Gastroesophageal sphincter (tissue), 4 donors: ENCODE results near the gene ELMOD3. TPM values are rescaled to one million over a fixed set of nuclear protein-coding genes. Genes with fewer than 3 reads are reported as not detected.

Experiments
- ATAC-seq: fragments of 150-250 bp; one replicate; pipeline ENCODE4 v1.9.1; 2016; ENCODE audit warnings: mild to moderate bottlenecking, moderate library complexity
- H3K27ac ChIP-seq, 4 donors: fragments of 200-600 bp; sonication (generic) in 3 of 4; 1 replicate in 3 of 4; 2 replicates in 1 of 4; pipeline ENCODE4 v1.5.1; 2016 to 2019
- H3K27me3 ChIP-seq: fragments of 200-600 bp; sonication (generic); one replicate; pipeline ENCODE4 v1.5.1; 2019
- H3K36me3 ChIP-seq, 2 donors: fragments of 200-600 bp; sonication (generic); one replicate each; pipeline ENCODE4 v1.5.1; 2019; ENCODE audit warnings: control low read depth in 1 of 2
- H3K4me1 ChIP-seq, 3 donors: fragments of 200-600 bp; sonication (generic); 1 replicate in 2 of 3; 2 replicates in 1 of 3; pipeline ENCODE4 v1.5.1; 2016 to 2019; ENCODE audit warnings: control low read depth in 2 of 3
- H3K4me3 ChIP-seq, 2 donors: fragments of 200-600 bp; sonication (generic); one replicate each; pipeline ENCODE4 v1.5.1; 2019; ENCODE audit warnings: mild to moderate bottlenecking in 1 of 2, moderate library complexity in 1 of 2
- H3K9me3 ChIP-seq, 3 donors: fragments of 200-600 bp; sonication (generic); one replicate each; pipeline ENCODE4 v1.5.1; 2017 to 2019; ENCODE audit warnings: control low read depth in 2 of 3
- CTCF ChIP-seq, 4 experiments: fragments of 200-600 bp in 2 of 4; fragments of 450-650 bp in 2 of 4; sonication (generic) in 1 of 4; IDR thresholded peaks; one replicate each; pipeline ENCODE4 v1.5.1; 2017 to 2019; ENCODE audit warnings: antibody characterized with exemption in 4 of 4, mild to moderate bottlenecking in 2 of 4, moderate library complexity in 2 of 4
- EP300 ChIP-seq: sonication (generic); formaldehyde crosslinking; IDR thresholded peaks from one replicate; pipeline ENCODE4 v1.6.1; 2017; ENCODE audit warnings: antibody characterized with exemption, mild to moderate bottlenecking
- POLR2A ChIP-seq, 2 donors: fragments of 450-650 bp; IDR thresholded peaks; one replicate each; pipeline ENCODE4 v1.6.1; 2017; ENCODE audit warnings: antibody characterized with exemption in 2 of 2, mild to moderate bottlenecking in 2 of 2, moderate library complexity in 1 of 2
- POLR2AphosphoS5 ChIP-seq: sonication (generic); formaldehyde crosslinking; IDR thresholded peaks from one replicate; pipeline ENCODE4 v1.6.1; 2017; ENCODE audit warnings: antibody characterized with exemption
- WGBS, 2 donors: methylation state at CpG; one replicate each; pipeline ENCODE4 v1.1.5; 2018; ENCODE audit warnings: low coverage in 1 of 2; 5-methylcytosine and 5-hydroxymethylcytosine counted together
- total RNA-seq, 4 donors: library from RNA; depleted of rRNA; stranded (reverse); fragments of >200 nt; gene quantifications; one replicate each; pipeline ENCODE4 v1.1.0, GENCODE V29; 2016

Gene ELMOD3
- total RNA-seq, 4 donors from 2014 or later, result 12.4 to 25.8 (median 18.0) TPM

DNA sequence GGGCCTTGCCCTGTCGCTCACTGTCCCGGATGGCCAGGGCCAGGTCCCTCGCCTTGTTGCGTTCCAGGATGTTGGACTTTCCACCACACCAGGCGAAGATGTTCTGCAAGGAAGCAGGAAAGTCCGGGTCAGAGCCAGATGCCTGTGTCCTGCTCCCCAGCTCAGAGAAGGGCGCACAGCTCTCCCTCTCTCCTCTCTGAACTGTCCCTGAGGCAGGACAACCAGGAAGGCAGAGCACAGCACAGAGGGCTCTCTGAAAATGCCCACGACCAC lies 44.5 kb downstream of the ELMOD3 start:
- Histone ChIP-seq H3K4me3 (no peak overlapping the region), H3K9me3 (no peaks in the 10 kb centered on the region), H3K27me3 (no peaks in the 10 kb centered on the region), H3K27ac (no peak overlapping the region), H3K4me1 (peaks cover 0 to 35% (median 0%) of the 10 kb centered on the region in 3 donors), H3K36me3 (peaks cover 0 to 40% of the 10 kb centered on the region in 2 donors)
- no peak for ATAC-seq
- TF ChIP-seq POLR2AphosphoS5 (no peak), EP300 (no peak), CTCF (IDR thresholded peaks at IDR 0.05) (no peak), POLR2A (IDR thresholded peaks at IDR 0.05) (no peak)
- WGBS, 2 donors, result 100% methylated on average over 2 of the region's 8 CpGs; no CpG with 5 or more reads in 1 of the 2 donors

- H3K9me3 ChIP-seq, result no peaks in the 10 kb centered on the region
- WGBS, 2 donors, result 95 to 97% methylated on average over 5 to 8 of the region's 8 CpGs
- no peak for ATAC-seq
- H3K36me3 ChIP-seq, result peaks cover 0 to 31% of the 10 kb centered on the region in 2 donors
- no peaks in the 10 kb centered on the region for H3K27me3 ChIP-seq
- no peak for TF ChIP-seq EP300
- TF ChIP-seq POLR2AphosphoS5, result no peak
- no peak for TF ChIP-seq CTCF (IDR thresholded peaks at IDR 0.05)
- no peak for TF ChIP-seq POLR2A (IDR thresholded peaks at IDR 0.05)
- peaks cover 0 to 30% (median 0%) of the 10 kb centered on the region in 3 donors for H3K4me1 ChIP-seq
- H3K4me3 ChIP-seq, result no peak overlapping the region
- H3K27ac ChIP-seq, result no peak overlapping the region
Observed at GRCh38 chr2:85400023-85400422, 45.5 kb downstream of the ELMOD3 start.

DNA sequence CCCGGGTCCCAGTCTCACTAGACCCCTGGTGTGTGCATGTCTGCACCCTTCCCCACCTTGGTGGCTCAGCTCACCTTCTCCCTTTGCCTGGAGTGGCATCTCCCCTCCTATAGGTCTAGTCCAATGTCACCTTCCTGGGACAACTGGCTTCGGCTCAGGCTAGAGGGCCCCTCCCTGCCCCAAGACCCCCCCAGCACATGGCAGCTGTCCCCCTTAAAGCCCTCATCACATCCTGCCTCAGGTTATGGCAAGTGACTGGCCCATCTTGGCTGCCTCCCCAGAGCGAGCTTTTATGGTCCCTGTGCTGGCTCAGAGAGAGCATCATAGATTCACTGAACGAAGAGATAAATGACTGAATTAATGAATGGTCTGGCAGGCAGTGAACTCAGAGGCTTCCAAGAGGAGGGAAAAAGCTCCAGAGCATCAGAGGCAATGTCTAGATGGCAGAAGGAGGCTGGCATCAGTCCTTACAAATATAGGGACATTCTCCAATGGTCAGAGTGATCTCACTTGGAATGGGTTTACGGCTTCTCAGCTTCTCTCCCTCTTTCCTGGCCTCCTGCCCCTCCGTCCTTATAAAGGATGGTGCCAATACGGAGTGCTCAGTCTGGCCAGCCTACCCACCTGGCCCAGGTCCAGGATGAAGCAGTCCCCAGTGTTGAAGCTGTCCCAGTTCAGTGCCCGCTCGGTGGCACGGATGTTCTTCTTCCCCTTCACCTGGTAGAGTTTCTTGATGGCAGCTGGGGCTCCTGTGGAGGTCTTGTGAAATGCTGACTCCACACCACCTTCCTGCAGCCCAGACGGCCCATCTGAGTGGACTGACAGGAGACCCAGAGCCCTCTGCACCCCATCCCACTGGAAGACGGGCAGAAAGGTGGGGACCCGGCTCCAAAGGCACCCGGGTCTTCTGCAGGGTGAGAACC lies 46.2 kb downstream of the ELMOD3 start:
- Histone ChIP-seq H3K4me3 (no peak overlapping the region), H3K27me3 (no peaks in the 10 kb centered on the region), H3K27ac (no peak overlapping the region), H3K4me1 (peaks cover 0 to 29% (median 0%) of the 10 kb centered on the region in 3 donors), H3K36me3 (peaks cover 0 to 30% of the 10 kb centered on the region in 2 donors), H3K9me3 (no peaks in the 10 kb centered on the region)
- 41 to 70% methylated on average over 3 to 4 of the region's 14 CpGs for WGBS, 2 donors
- no peak for ATAC-seq
- no peak for TF ChIP-seq CTCF (IDR thresholded peaks at IDR 0.05)
- TF ChIP-seq EP300, result no peak
- TF ChIP-seq POLR2A (IDR thresholded peaks at IDR 0.05), result no peak
- no peak for TF ChIP-seq POLR2AphosphoS5

GRCh38 chr2:85401464-85401805 lies 46.9 kb downstream of the ELMOD3 start:
- no CpG with 5 or more reads among the region's 7 CpGs for WGBS, 2 donors

More at GRCh38 chr2:85401464-85401805, 46.9 kb downstream of the ELMOD3 start:
- Histone ChIP-seq H3K4me1 (peaks cover 0 to 23% (median 0%) of the 10 kb centered on the region in 3 donors), H3K4me3 (no peak overlapping the region), H3K27me3 (no peaks in the 10 kb centered on the region), H3K36me3 (peaks cover 0 to 30% of the 10 kb centered on the region in 2 donors), H3K9me3 (no peaks in the 10 kb centered on the region), H3K27ac (no peak overlapping the region)
- no peak for ATAC-seq
- TF ChIP-seq POLR2A (IDR thresholded peaks at IDR 0.05), result no peak
- TF ChIP-seq CTCF (IDR thresholded peaks at IDR 0.05), result no peak
- no peak for TF ChIP-seq POLR2AphosphoS5
